Chondrocyte (in vitro differentiated cells): ENCODE measurements around the gene ACOT9. TPM values are rescaled to one million over a fixed set of nuclear protein-coding genes. Genes with fewer than 3 reads are reported as not detected.

ENCODE experiments used
- DNase-seq: peaks from one replicate; pipeline ENCODE4 v3.0.0; 2021; ENCODE audit warnings: mixed read lengths, low spot score
- H3K27ac Mint-ChIP-seq: one replicate; pipeline ENCODE4 v1.8.0; 2021; ENCODE audit warnings: mild to moderate bottlenecking, moderate library complexity, mixed read lengths; ENCODE audit not compliant: unreplicated experiment
- H3K27me3 Mint-ChIP-seq: 2 replicates; pipeline ENCODE4 v1.8.0; 2021; ENCODE audit warnings: low read depth, mixed read lengths
- H3K36me3 Mint-ChIP-seq: 2 replicates; pipeline ENCODE4 v1.8.0; 2021; ENCODE audit warnings: low read depth, mixed read lengths
- H3K4me1 Mint-ChIP-seq: 2 replicates; pipeline ENCODE4 v1.8.0; 2021; ENCODE audit warnings: low read depth, mild to moderate bottlenecking, mixed read lengths
- H3K4me3 Mint-ChIP-seq: one replicate; pipeline ENCODE4 v1.8.0; 2021; ENCODE audit warnings: mild to moderate bottlenecking, moderate library complexity, mixed read lengths; ENCODE audit not compliant: unreplicated experiment
- H3K9me3 Mint-ChIP-seq: 2 replicates; pipeline ENCODE4 v1.8.0; 2021; ENCODE audit warnings: low read depth, mixed read lengths
- total RNA-seq: library from RNA; stranded (reverse); gene quantifications from 3 replicates; pipeline ENCODE4 v1.2.1, GENCODE V29; 2021
- TF ChIP-seq, protein P1 (sequence below): fragments of 200-600 bp; sonication (generic); IDR thresholded peaks from 2 replicates; pipeline ENCODE4 v1.5.0; 2021; ENCODE audit warnings: antibody characterized with exemption, mild to moderate bottlenecking, moderate library complexity

The ACOT9 gene
- total RNA-seq, 1 donor from 2014 or later, result 99.6 TPM

DNA sequence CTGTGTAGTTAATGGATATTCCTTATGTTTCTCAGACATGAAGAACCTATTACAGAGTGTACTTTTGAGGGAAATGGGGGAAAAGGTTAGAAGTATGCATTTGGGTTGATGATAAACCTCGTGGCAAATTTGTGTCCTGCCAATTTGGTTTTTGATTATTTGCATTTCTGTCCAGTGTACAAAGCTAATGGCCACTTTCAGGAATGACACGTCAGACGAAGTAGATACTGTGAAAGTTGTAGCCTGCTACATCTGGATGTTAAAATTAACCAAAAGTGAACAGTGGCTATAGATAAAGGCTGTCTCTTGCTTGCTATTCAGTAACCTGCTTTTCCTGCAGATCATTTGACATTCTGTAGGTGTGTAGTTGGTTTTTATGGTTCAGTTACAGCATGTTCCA is 74.7 kb downstream of the ACOT9 start:
- H3K9me3 Mint-ChIP-seq, result no peaks in the 10 kb centered on the region
- no peaks in the 10 kb centered on the region for H3K27me3 Mint-ChIP-seq
- TF ChIP-seq, protein P1, sequence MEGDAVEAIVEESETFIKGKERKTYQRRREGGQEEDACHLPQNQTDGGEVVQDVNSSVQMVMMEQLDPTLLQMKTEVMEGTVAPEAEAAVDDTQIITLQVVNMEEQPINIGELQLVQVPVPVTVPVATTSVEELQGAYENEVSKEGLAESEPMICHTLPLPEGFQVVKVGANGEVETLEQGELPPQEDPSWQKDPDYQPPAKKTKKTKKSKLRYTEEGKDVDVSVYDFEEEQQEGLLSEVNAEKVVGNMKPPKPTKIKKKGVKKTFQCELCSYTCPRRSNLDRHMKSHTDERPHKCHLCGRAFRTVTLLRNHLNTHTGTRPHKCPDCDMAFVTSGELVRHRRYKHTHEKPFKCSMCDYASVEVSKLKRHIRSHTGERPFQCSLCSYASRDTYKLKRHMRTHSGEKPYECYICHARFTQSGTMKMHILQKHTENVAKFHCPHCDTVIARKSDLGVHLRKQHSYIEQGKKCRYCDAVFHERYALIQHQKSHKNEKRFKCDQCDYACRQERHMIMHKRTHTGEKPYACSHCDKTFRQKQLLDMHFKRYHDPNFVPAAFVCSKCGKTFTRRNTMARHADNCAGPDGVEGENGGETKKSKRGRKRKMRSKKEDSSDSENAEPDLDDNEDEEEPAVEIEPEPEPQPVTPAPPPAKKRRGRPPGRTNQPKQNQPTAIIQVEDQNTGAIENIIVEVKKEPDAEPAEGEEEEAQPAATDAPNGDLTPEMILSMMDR, result no peak
- H3K4me1 Mint-ChIP-seq, result peaks cover 32% of the 10 kb centered on the region
- DNase-seq, result no peak
- peak overlapping the region; percentile 83 for H3K27ac Mint-ChIP-seq
- peaks cover 9% of the 10 kb centered on the region for H3K36me3 Mint-ChIP-seq
- peak overlapping the region; percentile 83 for H3K4me3 Mint-ChIP-seq

DNA sequence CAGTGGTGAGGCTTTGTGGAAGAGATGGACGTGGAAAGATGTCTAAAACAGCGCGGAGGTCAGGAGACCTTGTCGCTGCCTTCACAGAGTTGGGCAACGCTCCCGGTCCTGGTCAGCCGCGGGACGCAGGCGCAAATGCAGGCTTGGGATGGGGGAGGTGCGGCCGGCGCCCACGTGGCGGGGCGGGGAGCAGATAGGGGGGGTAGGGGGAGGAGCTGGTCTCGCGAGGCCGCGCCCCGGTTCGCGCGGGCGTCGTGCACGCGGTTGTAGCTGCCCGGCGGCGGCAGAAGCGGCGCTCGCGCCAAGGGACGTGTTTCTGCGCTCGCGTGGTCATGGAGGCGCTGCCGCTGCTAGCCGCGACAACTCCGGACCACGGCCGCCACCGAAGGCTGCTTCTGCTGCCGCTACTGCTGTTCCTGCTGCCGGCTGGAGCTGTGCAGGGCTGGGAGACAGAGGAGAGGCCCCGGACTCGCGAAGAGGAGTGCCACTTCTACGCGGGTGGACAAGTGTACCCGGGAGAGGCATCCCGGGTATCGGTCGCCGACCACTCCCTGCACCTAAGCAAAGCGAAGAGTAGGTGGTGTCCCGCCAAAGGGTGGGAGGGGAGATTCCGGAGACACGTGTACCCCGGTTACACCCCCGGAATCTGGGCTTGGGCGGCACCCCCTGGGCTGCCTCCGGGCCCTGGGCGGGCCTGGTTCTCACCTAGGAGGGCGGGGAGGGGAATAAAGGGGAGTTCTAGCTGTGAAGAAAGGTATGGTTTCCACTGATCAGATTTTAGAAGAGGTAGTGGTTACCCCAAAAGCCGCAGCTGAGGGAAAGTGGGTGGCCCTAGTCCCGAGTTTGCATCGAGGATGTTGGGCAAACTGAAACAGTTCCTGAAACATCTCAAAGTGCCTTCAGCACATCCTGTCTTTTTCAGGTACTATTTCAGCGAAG is 75.6 kb downstream of the ACOT9 start, which contains the start of gene PRDX4:
Gene PRDX4, plus strand, starts transcription at position 255 of the 939 bp plus-strand sequence. Its CDS starts 78 bp downstream, at position 333.
- Mint-ChIP-seq H3K4me1 (peaks cover 32% of the 10 kb centered on the region), H3K36me3 (peaks cover 8% of the 10 kb centered on the region), H3K27ac (peak within 1 kb of the TSS; percentile 91), H3K9me3 (no peaks in the 10 kb centered on the region), H3K27me3 (no peaks in the 10 kb centered on the region), H3K4me3 (peak within 1 kb of the TSS; percentile 83)
- TF ChIP-seq, protein P1, result peak; percentile 48
- DNase-seq, result peak; percentile 97

DNA sequence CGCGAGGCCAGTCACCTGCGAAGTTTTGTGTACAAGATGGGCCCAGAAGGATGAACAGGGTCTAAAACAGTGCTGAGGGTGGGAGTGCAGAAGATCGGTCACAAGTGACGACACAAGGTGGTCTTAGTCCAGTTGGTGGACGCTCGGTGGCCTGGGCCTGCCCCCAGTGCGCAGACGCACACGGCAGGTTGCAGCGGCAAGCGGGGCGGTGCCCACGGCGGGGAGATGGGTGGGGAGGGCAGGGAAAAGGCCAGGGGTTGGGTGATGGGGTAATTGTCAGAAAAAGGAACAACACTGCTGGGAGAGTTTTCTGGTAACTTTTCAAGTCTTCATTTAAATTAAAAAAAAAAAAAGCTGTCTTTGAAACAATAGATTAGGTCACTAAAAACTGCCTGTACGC is 76.8 kb downstream of the ACOT9 start:
- TF ChIP-seq, protein P1, result no peak
- peaks cover 32% of the 10 kb centered on the region for H3K4me1 Mint-ChIP-seq
- no peaks in the 10 kb centered on the region for H3K27me3 Mint-ChIP-seq
- DNase-seq, result no peak
- no peak overlapping the region for H3K4me3 Mint-ChIP-seq
- H3K36me3 Mint-ChIP-seq, result peaks cover 2% of the 10 kb centered on the region
- H3K9me3 Mint-ChIP-seq, result no peaks in the 10 kb centered on the region
- peak overlapping the region; percentile 4 for H3K27ac Mint-ChIP-seq

DNA sequence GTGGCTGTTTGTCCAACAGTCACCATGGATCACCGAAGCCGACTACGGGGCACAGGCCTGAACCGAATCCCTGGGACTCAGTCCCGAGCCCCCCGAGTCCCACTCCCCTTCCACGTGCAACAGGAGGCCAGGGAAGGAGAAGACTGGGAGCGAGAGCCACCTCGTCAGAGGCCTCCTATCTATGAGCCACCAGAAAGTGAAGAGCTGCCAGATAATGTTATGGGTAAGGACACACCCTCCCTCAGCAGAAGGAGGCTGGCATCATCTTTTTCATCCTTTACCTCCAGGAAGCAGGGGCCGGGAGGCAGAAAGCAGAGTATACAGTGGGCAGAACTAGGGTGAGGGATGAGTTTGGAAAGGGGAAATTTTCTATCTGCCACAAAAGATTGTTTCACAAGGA is 78.6 kb downstream of the ACOT9 start:
- TF ChIP-seq, protein P1, result no peak
- Mint-ChIP-seq H3K4me3 (no peak overlapping the region), H3K27me3 (no peaks in the 10 kb centered on the region), H3K9me3 (no peaks in the 10 kb centered on the region), H3K36me3 (no peaks in the 10 kb centered on the region), H3K4me1 (peaks cover 27% of the 10 kb centered on the region), H3K27ac (no peak overlapping the region)
- DNase-seq, result no peak

DNA sequence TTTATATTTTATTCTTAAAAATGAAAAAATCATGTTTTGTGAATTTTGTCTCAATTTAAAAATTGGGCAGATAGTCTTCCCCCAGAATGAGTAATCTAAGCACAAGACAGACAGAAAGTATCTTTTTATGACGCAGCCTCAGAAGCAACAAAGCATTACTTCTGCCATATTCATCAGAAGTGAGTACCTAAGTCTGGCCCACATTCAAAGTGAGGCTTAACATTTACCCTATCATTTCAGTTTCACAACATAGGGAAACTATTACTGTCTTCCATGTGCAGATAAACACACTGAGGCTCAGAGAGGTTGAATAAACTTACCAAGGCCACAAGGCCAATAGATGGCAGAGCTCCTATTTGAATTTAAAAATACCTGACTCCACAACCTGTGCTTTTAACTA is 80.2 kb downstream of the ACOT9 start:
- no peak for DNase-seq
- H3K27ac Mint-ChIP-seq, result no peak overlapping the region
- peaks cover 13% of the 10 kb centered on the region for H3K4me1 Mint-ChIP-seq
- H3K36me3 Mint-ChIP-seq, result no peaks in the 10 kb centered on the region
- TF ChIP-seq, protein P1, result no peak
- no peaks in the 10 kb centered on the region for H3K27me3 Mint-ChIP-seq
- no peaks in the 10 kb centered on the region for H3K9me3 Mint-ChIP-seq
- no peak overlapping the region for H3K4me3 Mint-ChIP-seq
